ENCODE results near the gene ALDOA. TPM values are rescaled to one million over a fixed set of nuclear protein-coding genes. Genes with fewer than 3 reads are reported as not detected.
"Not testable (repeated sequence)": the region's sequence is repeated elsewhere in the genome, so short reads cannot be mapped to it uniquely, and the experiment has no call there.

Gene ALDOA
- polyA plus RNA-seq, 4 donors, result 478 to 641 (median 500) TPM

DNA sequence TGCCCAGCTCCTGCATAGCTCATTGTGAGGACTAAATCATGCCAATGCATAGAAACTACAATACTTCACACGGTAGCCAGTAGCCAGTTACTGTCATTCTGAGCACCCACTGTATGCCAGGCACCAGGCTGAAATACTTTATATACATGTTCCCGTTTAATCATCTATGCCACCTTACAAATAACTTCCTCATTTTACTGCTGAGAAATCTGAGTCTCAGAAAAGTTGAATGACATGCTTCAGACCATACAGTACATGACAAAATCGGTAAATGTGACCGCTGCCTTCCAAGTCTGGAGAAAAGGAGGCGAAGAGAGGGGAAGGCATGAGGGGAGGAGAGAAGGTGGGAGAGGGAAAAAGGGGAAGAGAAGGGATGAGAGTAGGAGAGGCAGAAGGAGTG, 25.3 kb upstream of the ALDOA start:
- DNase-seq (ENCODE audit: low read depth in 4 of 4, low spot score in 3 of 4), result no peak

DNA sequence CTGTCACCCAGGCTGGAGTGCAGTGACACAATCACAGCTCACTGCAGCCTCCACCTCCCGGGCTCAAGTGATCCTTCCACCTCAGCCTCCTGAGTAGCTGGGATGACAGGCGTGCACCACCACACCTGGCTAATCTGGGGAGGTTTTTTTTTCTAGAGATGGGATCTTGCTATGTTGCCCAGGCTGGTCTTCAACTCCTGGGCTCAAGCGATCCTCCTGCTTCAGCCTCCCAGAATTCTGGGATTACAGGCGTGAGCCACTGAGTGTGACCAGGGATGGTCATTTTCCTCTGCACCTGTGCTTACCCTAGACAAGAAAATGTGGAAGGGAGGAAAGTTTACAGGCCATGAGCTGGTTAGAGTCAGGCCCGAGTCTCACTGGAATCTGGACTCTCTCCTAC, 24.9 kb upstream of the ALDOA start:
- not testable (repeated sequence) for DNase-seq (ENCODE audit: low read depth in 4 of 4, low spot score in 3 of 4)

DNA sequence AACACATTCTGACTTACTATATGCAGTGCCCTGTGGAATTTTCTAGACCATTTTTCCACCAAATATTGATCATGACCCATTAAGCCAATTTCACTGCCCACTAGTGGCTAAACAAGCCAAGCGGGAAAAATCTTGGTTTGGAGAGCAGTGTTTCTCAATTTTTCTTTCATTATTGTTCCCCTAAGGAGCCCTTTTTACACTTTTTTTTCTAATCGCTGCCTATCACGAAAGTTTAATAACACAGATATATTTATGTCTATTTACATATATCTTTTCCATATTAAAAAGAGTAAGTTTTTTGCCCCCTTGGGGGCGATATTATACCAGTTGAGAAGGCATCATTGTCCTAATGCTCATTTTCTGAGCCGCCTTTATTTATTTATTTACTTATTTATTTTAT, 23.7 kb upstream of the ALDOA start:
- DNase-seq (ENCODE audit: low read depth in 4 of 4, low spot score in 3 of 4), result peak in 1 of 4 donors; percentile 19

DNA sequence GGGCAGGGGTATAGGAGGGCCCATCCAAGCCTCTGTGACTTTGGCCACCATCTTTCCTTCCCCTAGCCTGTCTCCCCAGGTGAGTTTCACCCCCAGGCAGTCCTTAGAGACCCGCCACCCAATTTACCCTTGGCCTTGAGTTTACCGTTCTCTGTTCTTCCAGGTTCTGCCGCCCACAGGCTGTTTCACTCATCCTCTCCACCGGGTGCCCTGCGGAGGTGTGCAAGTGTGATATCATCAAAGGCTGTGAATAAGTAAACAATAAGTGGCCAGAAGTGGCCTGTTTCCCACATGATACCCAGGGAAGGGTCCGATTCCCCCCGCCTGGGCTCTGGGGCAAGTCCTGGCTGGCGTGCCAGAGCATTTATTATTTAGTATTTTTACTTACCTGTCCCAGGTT, 19.4 kb upstream of the ALDOA start:
- no peak for DNase-seq (ENCODE audit: low read depth in 4 of 4, low spot score in 3 of 4)

DNA sequence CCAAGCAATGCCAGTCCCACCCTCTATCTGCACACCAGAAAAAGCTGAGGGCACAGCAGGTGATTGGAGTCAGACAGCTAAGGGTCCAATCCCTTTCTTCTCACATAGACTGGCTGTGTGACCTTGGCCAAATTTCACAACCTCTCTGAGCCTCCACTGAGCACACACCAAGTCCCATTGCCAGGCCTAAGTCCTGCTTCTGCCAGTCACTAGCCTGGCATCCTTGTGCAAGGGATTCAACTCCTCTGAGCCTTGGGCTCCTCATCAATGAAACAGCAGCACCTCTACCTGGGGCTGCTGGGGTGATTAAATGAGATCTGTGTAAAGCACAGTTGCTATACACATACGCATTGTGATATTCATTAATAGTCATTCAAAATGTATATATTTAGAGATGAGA, 19.0 kb upstream of the ALDOA start:
- DNase-seq (ENCODE audit: low read depth in 4 of 4, low spot score in 3 of 4), result no peak

DNA sequence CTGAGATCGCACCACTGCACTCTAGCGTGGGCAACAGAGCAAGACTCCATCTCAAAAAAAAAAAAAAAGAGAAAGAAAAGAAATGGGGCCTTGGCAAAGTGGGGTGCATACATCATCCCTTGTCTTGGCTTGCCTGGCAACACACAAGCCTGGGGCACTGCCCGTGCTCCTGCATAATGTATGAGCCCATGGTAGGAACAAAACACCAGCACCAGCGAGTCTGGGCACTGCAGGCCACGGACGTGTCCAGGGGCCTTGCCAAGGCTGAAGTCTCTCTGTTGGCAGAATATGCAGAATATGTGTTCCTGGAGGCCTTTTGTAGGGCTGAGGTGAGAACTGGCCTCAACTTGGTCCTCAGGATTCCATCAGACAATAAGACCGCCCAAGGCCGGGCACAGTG, 15.7 kb upstream of the ALDOA start:
- DNase-seq (ENCODE audit: low read depth in 4 of 4, low spot score in 3 of 4), result no peak

DNA sequence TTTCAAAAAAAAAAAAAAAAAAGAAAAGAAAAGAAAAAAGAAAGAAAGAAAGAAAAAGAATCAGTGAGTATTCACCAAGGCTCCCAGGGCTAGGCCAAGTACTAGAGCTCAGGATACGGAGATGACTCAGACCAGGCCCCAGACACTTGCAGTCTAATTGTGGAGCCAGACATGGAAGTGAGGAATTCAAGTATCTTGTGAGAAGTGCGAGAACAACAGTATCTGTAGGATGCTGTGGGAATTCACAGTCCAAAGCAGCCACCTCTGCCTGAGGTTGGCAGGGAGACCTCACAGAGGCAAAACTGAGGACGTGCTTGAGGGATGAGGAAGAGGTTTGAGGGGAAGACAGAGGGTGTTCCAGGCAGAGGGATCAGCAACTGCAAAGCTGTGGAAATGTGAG, 14.0 kb upstream of the ALDOA start:
- no peak for DNase-seq (ENCODE audit: low read depth in 4 of 4, low spot score in 3 of 4)

DNA sequence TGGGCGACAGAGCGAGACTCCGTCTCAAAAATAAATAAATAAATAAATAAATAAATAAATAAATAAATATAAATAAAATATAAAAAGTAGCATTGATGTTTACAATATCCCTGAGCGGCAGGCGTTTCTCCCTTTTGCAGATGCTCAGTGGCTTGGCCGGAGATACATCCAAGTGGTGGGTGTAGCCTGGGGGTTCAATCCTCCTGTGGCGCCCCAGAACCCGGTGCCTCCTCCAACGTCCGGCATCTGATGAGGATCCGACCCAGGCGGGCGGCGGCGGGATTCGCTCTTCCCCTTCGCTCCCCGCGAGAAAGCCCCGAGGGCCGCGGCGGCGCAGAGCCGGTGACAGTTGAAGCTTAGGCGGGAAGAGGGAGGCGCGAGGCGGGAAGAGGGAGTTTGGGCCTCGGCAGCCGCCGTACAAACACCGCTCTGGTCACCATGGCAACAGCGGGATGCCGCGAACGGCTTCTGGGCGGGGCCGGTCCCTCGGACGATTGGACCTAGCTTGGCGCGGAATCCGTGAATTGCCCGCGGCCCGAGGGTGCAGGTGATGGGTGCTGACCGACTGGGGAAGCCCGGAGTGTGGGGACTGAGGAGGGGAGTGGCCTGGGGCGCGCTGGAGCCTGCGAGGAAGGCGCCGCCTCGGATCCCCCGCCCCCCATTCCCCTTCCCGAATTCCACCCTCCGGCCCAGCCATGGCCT, 12.7 kb upstream of the ALDOA start:
- DNase-seq (ENCODE audit: low read depth in 4 of 4, low spot score in 3 of 4), result peak; percentile 78 to 85 (median 80)

DNA sequence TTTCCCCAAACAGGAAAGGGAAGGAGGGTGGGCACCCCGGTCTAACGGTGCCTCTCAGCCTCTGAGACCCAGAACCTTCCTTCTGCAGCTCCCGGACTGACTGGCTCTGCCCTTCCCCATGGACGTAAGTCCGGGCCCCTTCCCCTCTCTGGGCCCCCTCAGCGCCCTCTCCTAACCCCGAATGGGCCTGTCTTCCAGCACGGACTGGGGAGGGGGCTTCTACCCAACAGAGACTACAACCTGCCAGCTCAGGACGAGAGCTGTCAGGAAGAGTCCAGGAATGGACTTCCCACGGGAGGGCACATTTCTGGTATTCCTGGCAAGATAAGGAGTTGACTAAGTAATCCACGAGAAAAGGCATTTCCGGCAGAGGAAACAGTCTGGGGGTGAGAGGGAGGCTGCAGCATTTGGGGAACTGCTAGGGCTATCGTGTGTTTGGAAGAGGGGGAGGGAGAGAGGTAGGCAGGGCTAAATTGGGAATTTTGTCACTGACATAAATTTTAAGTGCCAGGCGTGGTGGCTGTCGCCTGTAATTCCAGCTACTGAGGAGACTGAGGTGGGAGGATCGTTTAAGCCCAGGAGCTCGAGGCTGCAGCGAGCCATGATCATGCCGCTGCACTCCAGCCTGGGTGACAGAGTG, 12.1 kb upstream of the ALDOA start:
- no peak for DNase-seq (ENCODE audit: low read depth in 4 of 4, low spot score in 3 of 4)

DNA sequence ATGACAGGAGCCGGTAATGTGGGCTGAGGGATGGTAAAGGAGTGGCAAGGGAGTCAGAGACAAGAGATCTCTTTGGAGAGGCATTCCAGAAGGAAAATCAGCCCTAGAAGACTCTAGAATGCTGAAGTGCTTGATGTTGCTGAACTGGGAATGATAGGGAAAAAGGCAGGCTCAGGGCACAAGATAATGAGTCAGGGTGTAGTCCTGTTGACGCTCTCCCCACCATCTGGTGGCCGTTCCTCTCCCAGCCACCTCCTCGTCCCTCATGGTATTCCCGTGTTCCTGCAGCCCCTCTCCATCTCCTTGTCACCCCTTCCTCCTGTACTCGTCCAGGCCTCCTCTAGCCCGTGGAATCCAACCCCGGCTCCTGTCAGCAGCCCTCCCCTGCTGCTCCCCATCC, 11.1 kb upstream of the ALDOA start:
- no peak for DNase-seq (ENCODE audit: low read depth in 4 of 4, low spot score in 3 of 4)

DNA sequence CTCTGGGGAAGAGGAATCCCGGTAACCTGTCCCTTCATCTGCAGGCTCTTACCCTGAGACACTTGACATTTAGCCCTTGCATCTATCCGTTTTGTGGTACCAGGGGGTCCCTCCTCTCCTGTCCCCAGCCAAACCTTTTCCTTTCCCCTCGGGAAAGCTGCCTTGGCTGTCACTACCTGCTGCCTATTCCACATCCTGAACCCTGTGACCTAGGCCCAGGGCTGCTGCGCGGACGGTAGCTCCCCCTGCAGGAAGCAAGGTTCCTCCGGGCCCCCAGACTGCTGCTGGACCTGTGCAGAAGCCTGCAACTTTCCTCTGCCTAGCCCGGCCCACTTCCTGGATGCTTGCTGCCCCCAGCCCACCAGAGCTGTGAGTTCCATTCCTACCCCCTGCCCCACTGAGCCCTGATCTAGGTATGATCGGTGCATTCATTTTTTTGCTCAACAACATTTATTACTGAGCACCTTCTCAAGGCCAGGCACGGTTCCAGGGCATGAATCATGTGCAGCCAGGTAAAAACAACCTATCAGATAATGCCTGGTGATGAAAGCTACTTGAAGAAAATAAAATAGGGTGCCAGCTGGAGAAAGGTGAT, 10.5 kb upstream of the ALDOA start:
- no peak for DNase-seq (ENCODE audit: low read depth in 4 of 4, low spot score in 3 of 4)

DNA sequence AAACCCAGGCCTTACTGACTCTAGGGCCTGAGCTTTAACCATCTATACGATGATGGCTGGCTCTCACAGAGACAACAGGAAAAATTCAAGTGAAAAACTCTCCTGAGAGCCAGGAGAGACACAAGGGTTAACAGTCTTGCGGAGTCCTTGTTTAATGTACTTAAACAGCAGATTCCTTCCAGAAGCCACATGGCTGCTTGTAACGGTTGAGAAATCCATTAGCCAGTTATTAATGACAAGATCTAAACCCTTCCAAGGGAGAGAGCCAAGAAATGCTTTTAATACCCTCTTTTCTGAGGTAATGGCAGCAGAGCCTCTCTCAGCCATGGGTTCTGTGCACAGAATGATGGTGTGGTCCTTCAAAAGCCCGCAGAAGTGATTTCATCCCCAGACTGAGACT, 5.2 kb upstream of the ALDOA start:
- DNase-seq (ENCODE audit: low read depth in 4 of 4, low spot score in 3 of 4), result no peak

DNA sequence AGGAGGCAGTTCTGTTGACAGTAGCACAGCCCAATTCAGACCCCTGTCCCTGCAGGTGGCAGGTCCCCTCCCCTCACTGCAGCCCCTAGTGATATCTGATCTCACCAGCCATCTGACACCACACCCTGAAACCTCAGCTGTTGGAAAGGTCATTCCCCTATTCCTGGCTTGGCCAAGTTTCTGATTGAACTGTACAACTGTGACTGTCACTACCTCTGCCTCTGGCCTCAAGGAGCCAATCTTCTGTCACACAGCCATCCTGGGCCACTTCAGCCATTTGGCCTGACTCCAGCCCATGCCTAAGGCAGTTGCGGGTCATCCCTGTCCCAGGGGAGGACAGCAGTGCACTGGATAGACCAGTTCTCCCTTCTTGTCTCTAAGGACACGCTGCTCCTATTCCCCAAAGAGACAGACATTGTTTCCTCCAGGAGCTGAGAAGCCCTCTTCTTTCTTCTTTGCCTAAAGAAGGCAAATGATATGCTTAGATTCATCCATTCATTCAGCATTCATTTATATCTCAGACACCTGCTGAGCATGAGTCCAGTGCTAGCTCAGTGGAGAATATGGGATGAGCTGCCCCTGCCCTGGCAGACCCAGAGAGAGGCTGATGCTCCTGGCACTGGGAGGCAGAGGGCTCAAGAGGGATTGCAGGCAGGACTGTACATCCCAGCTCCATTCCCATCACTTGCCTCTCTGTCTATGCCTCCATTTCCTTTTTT, 4.6 kb upstream of the ALDOA start:
- no peak for DNase-seq (ENCODE audit: low read depth in 4 of 4, low spot score in 3 of 4)

DNA sequence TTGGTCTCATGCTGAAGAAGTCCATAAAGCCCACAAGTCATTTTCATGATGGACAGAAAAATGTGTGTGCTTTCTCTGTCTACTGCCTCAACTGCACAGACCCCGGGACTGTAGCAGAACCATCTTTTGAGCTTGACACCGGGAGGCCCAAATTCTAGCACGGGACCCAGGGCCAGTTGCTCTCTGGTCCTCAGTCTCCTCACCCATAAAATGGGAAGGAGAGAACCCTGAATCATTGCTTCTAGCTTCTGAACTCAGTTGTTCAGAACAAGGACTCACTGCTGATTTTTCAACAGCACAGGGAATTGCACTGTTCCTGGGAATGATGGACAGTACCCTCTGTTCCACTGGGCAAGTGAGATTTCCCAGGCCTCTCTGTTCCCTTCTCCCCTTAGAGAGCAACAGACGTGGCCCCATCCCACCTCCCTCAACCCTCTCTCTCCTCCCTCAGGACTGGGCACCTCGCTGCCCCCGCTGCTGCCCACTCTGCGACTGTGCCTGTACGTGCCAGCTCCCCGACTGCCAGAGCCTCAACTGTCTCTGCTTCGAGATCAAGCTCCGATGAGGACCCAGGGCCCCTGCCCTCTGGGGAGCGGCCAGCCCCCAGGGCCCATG, 2.2 kb upstream of the ALDOA start:
- DNase-seq (ENCODE audit: low read depth in 4 of 4, low spot score in 3 of 4), result no peak

DNA sequence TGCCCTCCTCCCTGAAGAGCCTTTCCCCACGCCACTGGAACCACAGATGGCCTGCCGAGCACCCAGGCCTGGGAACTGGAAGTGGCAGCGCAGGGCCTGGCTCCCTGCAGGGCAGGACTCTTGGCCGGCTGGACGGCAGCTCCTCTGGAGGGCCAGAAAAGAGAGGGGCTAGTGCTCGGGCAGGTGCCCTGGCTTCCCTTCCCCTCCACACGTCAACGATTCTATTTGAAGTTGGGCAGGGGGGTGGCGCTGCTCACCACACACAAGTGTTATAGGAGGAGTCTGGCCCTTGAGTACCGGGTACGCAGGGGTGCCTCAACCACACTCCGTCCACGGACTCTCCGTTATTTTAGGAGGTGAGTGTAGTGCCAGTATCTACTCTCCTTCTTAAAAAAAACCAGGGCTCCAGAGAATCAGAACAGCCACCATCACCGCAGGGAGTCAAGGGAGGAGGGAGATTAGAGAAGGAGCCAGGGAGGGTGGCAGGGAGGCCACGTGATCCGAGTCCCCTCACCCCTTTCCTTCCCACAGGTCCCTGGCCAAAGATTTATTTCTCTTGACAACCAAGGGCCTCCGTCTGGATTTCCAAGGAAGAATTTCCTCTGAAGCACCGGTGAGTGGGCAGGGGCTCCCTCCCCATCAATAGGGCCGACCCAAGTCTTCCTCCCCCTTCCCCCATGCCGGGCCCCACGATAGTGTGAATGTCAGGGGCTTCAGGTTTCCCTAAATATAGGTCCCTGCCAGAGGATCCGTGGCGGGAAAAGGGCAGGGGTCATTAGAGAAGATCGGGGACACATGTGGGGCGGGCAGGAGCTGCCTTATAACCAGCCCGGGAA, 1.4 kb upstream of the ALDOA start:
- DNase-seq (ENCODE audit: low read depth in 4 of 4, low spot score in 3 of 4), result peak in 2 of 4 donors; percentile 53 to 68

DNA sequence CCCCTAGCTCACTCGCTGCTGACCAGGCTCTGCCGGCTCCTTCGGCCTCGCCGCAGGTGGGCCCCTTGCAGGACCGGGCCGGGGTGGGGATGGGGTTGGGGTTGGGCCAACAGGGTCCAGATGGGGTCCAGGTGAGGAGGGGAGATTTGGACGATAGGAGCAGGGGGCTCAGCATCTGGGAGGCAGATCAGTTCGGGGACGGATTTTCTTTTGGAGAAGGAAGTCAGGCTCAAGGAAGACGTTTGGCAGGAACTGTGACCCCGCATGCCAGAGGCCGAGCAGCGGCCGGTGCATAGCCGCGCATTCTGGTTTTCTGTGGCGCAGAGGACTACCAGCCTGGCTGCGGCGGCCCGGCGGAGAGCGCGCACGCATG, 845 bp upstream of the ALDOA start:
- no peak for DNase-seq (ENCODE audit: low read depth in 4 of 4, low spot score in 3 of 4)

DNA sequence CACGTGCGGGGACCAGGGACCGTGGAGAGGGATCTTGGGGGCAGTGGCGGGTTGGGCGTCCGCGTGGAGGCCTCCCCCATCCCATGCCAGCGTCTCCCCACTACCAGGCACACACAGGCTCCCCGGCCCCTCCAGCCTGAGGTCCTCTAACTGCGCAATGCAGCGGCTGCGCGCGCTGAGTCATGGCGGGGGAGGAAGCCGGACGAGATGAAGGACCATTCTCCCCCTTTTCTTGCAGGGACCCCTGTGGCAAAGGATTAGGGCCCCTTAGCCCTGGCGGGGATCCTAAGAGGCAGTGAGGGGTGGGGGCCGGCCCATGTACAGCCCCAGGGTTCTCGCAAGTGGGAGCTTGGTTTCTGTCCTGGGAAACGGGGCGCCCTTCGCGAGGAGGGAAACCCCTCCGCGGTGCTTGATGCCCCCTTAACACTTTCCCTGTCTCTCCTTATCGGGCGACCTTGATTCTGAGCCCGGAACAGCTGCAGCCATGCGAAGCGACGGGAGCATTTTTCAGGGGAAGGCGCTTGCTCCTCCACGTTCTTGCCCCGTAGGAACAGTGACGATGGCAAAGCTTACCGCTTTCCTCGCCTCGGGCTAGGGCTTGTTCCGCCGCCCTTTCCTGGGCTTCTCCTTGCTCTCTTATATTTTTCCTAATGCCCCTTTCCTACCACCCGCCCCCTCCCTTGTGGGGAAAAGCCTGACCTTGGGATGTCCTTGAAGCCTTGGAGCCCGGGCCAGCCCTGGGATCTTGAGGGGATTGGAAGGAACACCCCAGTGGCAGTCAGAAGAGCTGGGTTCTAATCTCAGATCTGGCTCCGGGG, 592 bp downstream of the ALDOA start:
- DNase-seq (ENCODE audit: low read depth in 4 of 4, low spot score in 3 of 4), result no peak

DNA sequence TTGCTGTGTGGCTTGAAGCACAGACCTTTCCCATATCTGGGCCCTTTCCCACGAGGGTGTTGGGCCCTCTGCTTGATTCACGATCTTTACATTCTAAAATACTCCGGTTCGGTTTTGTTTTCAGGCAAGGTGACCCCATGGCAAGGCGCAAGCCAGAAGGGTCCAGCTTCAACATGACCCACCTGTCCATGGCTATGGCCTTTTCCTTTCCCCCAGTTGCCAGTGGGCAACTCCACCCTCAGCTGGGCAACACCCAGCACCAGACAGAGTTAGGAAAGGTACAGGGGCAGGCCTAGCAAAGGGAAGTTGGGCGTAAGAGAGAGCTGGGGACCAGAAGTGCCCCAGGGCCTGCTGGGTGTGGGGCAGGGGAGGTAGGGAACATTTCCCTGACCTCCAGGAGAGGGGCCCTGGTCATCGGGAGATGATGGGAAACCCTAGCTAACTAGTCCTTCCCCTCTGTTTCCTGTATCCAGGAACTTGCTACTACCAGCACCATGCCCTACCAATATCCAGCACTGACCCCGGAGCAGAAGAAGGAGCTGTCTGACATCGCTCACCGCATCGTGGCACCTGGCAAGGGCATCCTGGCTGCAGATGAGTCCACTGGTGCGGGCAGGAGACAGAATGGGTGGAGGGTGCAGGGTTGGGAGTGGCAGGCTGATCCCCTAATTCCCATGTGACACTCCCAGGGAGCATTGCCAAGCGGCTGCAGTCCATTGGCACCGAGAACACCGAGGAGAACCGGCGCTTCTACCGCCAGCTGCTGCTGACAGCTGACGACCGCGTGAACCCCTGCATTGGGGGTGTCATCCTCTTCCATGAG, 1.4 kb downstream of the ALDOA start:
- no peak for DNase-seq (ENCODE audit: low read depth in 4 of 4, low spot score in 3 of 4)

DNA sequence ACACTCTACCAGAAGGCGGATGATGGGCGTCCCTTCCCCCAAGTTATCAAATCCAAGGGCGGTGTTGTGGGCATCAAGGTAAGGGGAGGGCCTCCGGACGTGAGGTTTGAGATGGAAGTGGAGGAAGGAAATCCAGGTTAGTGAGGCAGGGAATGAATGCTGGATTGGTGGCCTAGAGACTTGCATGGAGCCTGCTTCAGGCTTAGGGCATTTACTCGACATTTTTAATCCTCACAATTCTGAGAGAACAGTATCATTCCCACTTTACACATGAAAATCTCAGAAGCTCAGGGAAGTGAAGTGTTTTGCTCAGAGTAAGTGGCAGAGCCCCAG, 2.0 kb downstream of the ALDOA start:
- no peak for DNase-seq (ENCODE audit: low read depth in 4 of 4, low spot score in 3 of 4)

Measured in right renal pelvis (tissue), 4 donors.